T47D (cell line): ENCODE measurements around the gene PNKP.

ENCODE experiments used
- DNase-seq, 2 experiments: peaks; one replicate each; pipeline versions ENCODE4 v3.0.0 to v3.0.0-alpha.2; 2011 to 2012; ENCODE audit warnings: low read depth in 1 of 2, low spot score in 1 of 2
- JUND ChIP-seq: IDR thresholded peaks from 2 replicates; pipeline ENCODE4 v1.6.1; 2012; ENCODE audit warnings: low read depth
- in situ Hi-C: cut with HindIII; loops from 2 replicates; pipeline ENCODE4 v1.10.0; 2016; ENCODE audit warnings: low sequenced_read_pairs, low pct_unique_long_range_greater_than_20kb

PNKP gene

DNA sequence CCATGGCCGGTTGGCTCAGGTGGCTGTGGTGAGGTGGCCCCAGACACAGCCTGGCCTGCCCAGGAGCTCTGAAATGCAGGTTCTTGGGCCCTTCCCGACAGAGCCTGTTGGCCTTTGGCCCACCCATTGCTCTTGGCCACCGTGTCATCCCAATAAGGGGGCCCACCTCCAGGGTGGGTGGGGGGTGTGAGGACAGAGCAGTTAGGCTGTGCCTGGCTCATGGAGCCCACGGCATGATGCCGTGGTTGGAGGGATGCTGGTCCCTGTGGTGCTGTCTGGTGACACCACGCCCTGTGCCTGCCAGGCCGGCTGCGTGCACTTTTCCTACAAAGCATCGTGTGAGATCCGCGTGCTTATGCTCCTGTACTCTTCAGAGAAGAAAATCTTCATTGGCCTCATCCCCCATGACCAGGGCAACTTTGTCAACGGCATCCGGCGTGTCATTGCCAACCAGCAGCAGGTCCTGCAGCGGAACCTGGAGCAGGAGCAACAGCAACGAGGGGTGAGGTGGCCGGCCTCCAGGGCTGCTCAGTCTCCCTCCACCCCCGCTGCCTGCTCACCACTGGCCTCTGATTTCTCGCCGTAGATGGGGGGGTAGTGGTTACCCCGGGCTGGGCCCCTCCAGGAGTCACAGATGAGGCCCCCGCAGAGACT, 7.6 kb downstream of the PNKP start:
- in situ Hi-C loops, result no loop called here
- no peak for DNase-seq
- no peak for TF ChIP-seq JUND

- in situ Hi-C loops, result no loop called here
- no peak for DNase-seq
- TF ChIP-seq JUND, result no peak
Measured at GRCh38 chr19:49858088-49858985, 9.0 kb downstream of the PNKP start.

DNA sequence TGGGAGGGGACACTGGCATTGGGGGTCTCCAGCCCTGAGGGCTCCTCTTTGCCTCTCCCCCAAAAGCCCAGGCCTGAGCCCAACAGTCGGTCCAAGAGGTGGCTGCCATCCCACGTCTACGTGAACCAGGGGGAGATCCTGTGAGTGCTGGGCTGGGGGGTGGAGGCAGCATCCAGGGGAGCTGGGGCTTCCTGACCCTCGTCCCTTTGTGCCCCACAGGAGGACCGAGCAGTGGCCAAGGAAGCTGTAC, 9.6 kb downstream of the PNKP start:
- no peak for DNase-seq
- in situ Hi-C loops, result no loop called here
- TF ChIP-seq JUND, result no peak

DNA sequence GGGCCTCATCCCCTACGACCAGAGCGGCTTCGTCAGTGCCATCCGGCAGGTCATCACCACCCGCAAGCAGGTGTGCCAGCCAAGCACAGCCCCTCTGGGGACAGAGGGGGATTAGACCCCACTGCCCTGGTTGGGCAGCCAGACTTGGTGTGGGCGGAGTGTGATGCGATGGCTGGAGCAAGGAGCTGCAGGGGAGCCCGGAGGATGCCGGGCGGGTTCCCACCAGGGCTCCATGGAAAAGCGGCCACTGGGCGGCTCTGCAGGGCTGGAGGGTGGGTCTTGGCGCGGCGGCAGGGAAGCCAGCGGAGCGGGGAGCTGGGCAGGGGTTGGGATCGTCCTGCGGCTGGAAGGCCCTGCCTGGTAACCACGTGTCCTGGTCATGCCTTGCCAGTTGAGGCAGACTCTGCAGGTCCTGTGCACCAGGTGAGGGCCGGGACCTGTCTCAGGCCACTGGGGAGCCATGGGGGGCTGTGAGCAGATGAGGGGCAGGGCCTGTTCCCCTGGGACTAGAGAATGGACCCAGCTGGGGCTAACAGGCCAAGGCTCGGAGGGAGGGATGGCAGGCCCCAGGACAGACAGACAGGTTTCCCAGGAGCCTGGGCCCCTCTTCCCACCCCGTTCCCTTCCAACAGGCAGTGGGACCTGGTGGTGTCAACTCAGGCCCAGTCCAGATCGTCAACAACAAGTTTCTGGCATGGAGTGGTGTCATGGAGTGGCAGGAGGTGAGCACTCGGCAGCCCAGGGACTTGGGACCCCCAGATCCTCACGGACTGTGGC, 10.1 kb downstream of the PNKP start:
- TF ChIP-seq JUND, result no peak
- DNase-seq, result no peak
- in situ Hi-C loops, result no loop called here

GRCh38 chr19:49856574-49857021, 10.8 kb downstream of the PNKP start:
- in situ Hi-C loops, result no loop called here
- DNase-seq, result no peak
- no peak for TF ChIP-seq JUND

GRCh38 chr19:49855676-49856573, 11.5 kb downstream of the PNKP start:
- in situ Hi-C loops, result no loop called here
- TF ChIP-seq JUND, result no peak
- no peak for DNase-seq

- no peak for TF ChIP-seq JUND
- DNase-seq, result no peak
- in situ Hi-C loops, result no loop called here
Measured at GRCh38 chr19:49855277-49855675, 12.1 kb downstream of the PNKP start.

DNA sequence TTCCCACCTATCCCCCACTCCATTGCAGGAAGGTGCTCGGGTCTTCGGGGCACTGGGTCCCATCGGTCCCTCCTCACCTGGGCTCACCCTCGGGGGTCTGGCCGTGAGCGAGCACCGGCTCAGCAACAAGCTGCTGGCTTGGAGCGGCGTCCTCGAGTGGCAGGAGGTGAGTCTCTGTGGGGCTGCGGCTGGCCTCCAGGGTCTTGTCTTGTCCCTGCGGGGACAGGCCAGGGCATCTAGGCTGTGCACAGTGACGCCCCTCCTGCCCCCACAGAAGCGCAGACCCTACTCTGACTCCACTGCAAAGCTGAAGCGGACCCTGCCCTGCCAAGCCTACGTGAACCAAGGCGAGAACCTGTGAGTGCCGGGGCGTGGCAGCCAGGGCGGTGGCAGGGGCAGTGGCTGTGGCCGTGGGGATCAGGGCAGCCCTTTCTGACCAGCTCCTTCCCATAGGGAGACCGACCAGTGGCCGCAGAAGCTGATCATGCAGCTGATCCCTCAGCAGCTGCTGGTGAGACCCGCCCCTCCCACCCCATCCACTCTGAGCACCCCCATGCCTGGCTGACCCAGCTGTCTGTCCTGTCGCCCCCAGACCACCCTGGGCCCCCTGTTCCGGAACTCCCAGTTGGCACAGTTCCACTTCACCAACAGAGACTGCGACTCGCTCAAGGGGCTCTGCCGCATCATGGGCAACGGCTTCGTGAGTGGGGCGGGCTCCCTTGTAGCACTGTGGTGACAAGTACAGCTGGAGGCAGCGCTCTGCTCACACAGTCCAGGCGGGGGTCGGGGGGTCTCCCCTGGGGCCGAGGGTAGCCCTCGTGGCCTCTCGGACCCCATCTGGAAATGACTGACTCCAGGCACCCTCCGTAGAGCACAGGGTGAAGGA, 12.8 kb downstream of the PNKP start:
- TF ChIP-seq JUND, result no peak
- in situ Hi-C loops, result no loop called here
- DNase-seq, result no peak

- DNase-seq, result no peak
- TF ChIP-seq JUND, result no peak
- in situ Hi-C loops, result no loop called here
Measured at GRCh38 chr19:49853852-49854377, 13.5 kb downstream of the PNKP start.

DNA sequence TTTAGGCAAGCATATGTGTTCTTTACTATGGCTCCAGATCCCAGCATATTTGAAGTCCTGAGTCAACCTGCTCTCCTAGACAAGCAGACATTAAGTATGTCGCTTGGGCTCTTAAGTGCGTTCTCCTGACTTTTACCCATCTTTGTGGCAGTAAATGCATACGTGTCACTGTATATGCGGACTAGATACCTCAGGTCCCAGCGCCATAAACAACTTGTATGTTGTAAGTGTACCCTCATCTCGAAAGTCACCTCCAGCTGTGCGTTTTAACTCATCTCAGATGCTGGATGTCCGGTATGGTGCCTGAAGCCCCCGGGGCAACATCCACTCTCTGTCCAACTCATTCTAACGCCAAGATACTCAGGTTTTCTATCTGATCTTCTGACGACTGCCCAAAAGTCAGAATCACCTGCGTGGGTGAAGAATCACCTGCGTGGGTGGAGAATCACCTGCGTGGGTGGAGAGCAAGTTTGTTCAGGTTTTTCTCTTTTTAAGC, 14.7 kb downstream of the PNKP start:
- no peak for DNase-seq
- in situ Hi-C loops, result no loop called here
- TF ChIP-seq JUND, result no peak
